HFFc6 (cell line): ENCODE measurements around the gene LMNB1. TPM values are rescaled to one million over a fixed set of nuclear protein-coding genes. Genes with fewer than 3 reads are reported as not detected.
"Not testable (repeated sequence)": the region's sequence is repeated elsewhere in the genome, so short reads cannot be mapped to it uniquely, and the experiment has no call there.

Experiments
- DNase-seq: peaks from one replicate; pipeline ENCODE4 v3.0.0-alpha.2; 2018
- H3K27ac Mint-ChIP-seq: 2 replicates; pipeline ENCODE4 v1.8.0; 2020; ENCODE audit warnings: mild to moderate bottlenecking, mixed read lengths
- H3K27me3 Mint-ChIP-seq: 2 replicates; pipeline ENCODE4 v1.8.0; 2021; ENCODE audit warnings: mild to moderate bottlenecking, moderate library complexity, mixed read lengths; ENCODE audit not compliant: insufficient read depth
- H3K36me3 Mint-ChIP-seq: 2 replicates; pipeline ENCODE4 v1.8.0; 2021; ENCODE audit warnings: low read depth, mixed read lengths
- H3K4me1 Mint-ChIP-seq: 2 replicates; pipeline ENCODE4 v1.8.0; 2020; ENCODE audit warnings: low read depth, mixed read lengths
- H3K4me3 Mint-ChIP-seq: 2 replicates; pipeline ENCODE4 v1.8.0; 2020; ENCODE audit warnings: mild to moderate bottlenecking, moderate library complexity, mixed read lengths
- H3K9me3 Mint-ChIP-seq: 2 replicates; pipeline ENCODE4 v1.8.0; 2020; ENCODE audit warnings: mild to moderate bottlenecking, mixed read lengths
- CTCF ChIP-seq: fragments of 200-600 bp; sonication (generic); IDR thresholded peaks from 2 replicates; pipeline ENCODE4 v1.5.0; 2021; ENCODE audit warnings: antibody characterized with exemption, mild to moderate bottlenecking
- long read RNA-seq: library from polyadenylated mRNA; unstranded; transcript quantifications from one replicate; pipeline ENCODE4 v2.0.0, GENCODE V29; 2019
- total RNA-seq, 6 experiments: library from RNA; stranded (reverse); fragmentation: NEBNext Ultra II Directional; extraction: Animal tissue kit (Norgen Biotek cat#: 25700); gene quantifications; 2 replicates in 1 of 6; 3 replicates in 5 of 6; pipeline ENCODE4 v1.2.3, GENCODE V29; 2021

The LMNB1 gene
- total RNA-seq: 10 to 100 TPM; 26.2 to 55.4 (median 51.0) TPM
- long read RNA-seq, partial matches to known transcripts: 0 of 5 reads
- long read RNA-seq, other reads (novel, unspliced or antisense): 1 of 5 reads

GRCh38 chr5:126776499-126777256 is at the start of gene LMNB1:
TSS of gene LMNB1 (plus strand) at chr5:126777136. CDS start at chr5:126777509, 373 bp downstream.
- Mint-ChIP-seq H3K9me3 (no peaks in the 10 kb centered on the region), H3K4me1 (peaks cover 27% of the 10 kb centered on the region), H3K36me3 (no peaks in the 10 kb centered on the region), H3K4me3 (peak within 1 kb of the TSS; percentile 93), H3K27me3 (peaks cover 2% of the 10 kb centered on the region), H3K27ac (peak within 1 kb of the TSS; percentile 88)
- peak; percentile 93 for DNase-seq
- no peak; the same call in 1 of the 2 replicates for TF ChIP-seq CTCF

GRCh38 chr5:126732716-126733115 is 44.2 kb upstream of the LMNB1 start:
- Mint-ChIP-seq H3K36me3 (no peaks in the 10 kb centered on the region), H3K4me1 (peaks cover 9% of the 10 kb centered on the region), H3K27ac (no peak overlapping the region), H3K4me3 (no peak overlapping the region), H3K9me3 (no peaks in the 10 kb centered on the region), H3K27me3 (peaks cover 7% of the 10 kb centered on the region)
- no peak for TF ChIP-seq CTCF
- no peak for DNase-seq

GRCh38 chr5:126734573-126734972 is 42.4 kb upstream of the LMNB1 start:
- H3K4me3 Mint-ChIP-seq, H3K27ac Mint-ChIP-seq, H3K27me3 Mint-ChIP-seq, DNase-seq, H3K36me3 Mint-ChIP-seq, H3K4me1 Mint-ChIP-seq, H3K9me3 Mint-ChIP-seq: not testable (repeated sequence)

- Mint-ChIP-seq H3K9me3 (no peaks in the 10 kb centered on the region), H3K4me3 (no peak overlapping the region)
Observed at GRCh38 chr5:126736141-126736540, 40.8 kb upstream of the LMNB1 start.

GRCh38 chr5:126741361-126741760 is 35.6 kb upstream of the LMNB1 start:
- Mint-ChIP-seq H3K36me3 (no peaks in the 10 kb centered on the region), H3K4me3 (no peak overlapping the region), H3K27me3 (peaks cover 5% of the 10 kb centered on the region; the same call in 1 of the 2 replicates), H3K4me1 (peaks cover 2% of the 10 kb centered on the region), H3K9me3 (no peaks in the 10 kb centered on the region), H3K27ac (no peak overlapping the region)
- no peak for TF ChIP-seq CTCF
- no peak for DNase-seq

More at GRCh38 chr5:126736141-126736540, 40.8 kb upstream of the LMNB1 start:
- peak; percentile 55 for DNase-seq
- Mint-ChIP-seq H3K27me3 (peaks cover 3% of the 10 kb centered on the region), H3K36me3 (no peaks in the 10 kb centered on the region), H3K4me1 (peaks cover 9% of the 10 kb centered on the region), H3K27ac (no peak overlapping the region)
- no peak for TF ChIP-seq CTCF

GRCh38 chr5:126742425-126742824 is 34.5 kb upstream of the LMNB1 start:
- no peak for TF ChIP-seq CTCF
- Mint-ChIP-seq H3K4me3 (no peak overlapping the region), H3K27ac (no peak overlapping the region), H3K36me3 (no peaks in the 10 kb centered on the region), H3K27me3 (peaks cover 5% of the 10 kb centered on the region), H3K9me3 (no peaks in the 10 kb centered on the region), H3K4me1 (no peaks in the 10 kb centered on the region)
- no peak for DNase-seq
